Upper lobe of left lung (tissue), 6 donors: ENCODE results near the gene SLC25A1. TPM values are rescaled to one million over a fixed set of nuclear protein-coding genes. Genes with fewer than 3 reads are reported as not detected.

Experiments used
- ATAC-seq, 2 donors: fragments of 200-7000 bp; cut with Tn5 transposase; one replicate each; pipeline ENCODE4 v1.9.1; 2022; ENCODE audit warnings: mild to moderate bottlenecking in 2 of 2, moderate library complexity in 2 of 2; ENCODE audit not compliant: low FRiP score in 2 of 2
- DNase-seq, 2 donors: peaks; one replicate each; pipeline ENCODE4 v3.0.0-alpha.2; 2019 to 2020
- H3K27ac ChIP-seq, 4 donors: fragments of 200-600 bp; sonication (generic); one replicate each; pipeline ENCODE4 v1.5.1; 2016 to 2019
- H3K27me3 ChIP-seq, 4 donors: fragments of 200-600 bp; sonication (generic); one replicate each; pipeline ENCODE4 v1.5.1; 2017 to 2019
- H3K36me3 ChIP-seq, 4 donors: fragments of 200-600 bp; sonication (generic); one replicate each; pipeline ENCODE4 v1.5.1; 2016 to 2019
- H3K4me1 ChIP-seq, 4 donors: fragments of 200-600 bp; sonication (generic); one replicate each; pipeline ENCODE4 v1.5.1; 2018 to 2019
- H3K4me3 ChIP-seq, 4 donors: fragments of 200-600 bp; sonication (generic); one replicate each; pipeline ENCODE4 v1.5.1; 2017 to 2019; ENCODE audit warnings: mild to moderate bottlenecking in 2 of 4, moderate library complexity in 1 of 4
- H3K9me3 ChIP-seq, 4 donors: fragments of 200-600 bp; sonication (generic); one replicate each; pipeline ENCODE4 v1.5.1; 2018 to 2019
- EP300 ChIP-seq, 4 donors: sonication (generic); formaldehyde crosslinking; IDR thresholded peaks; one replicate each; pipeline ENCODE4 v1.5.1; 2017; ENCODE audit warnings: antibody characterized with exemption in 4 of 4, control low read depth in 2 of 4
- POLR2A ChIP-seq, 4 donors: fragments of 450-650 bp; IDR thresholded peaks; one replicate each; pipeline ENCODE4 v1.5.1; 2016 to 2017; ENCODE audit warnings: antibody characterized with exemption in 4 of 4, mild to moderate bottlenecking in 2 of 4
- POLR2AphosphoS5 ChIP-seq, 2 donors: sonication (generic); formaldehyde crosslinking; IDR thresholded peaks; one replicate each; pipeline ENCODE4 v1.5.1; 2017; ENCODE audit warnings: antibody characterized with exemption in 2 of 2
- WGBS, 2 donors: methylation state at CpG; one replicate each; pipeline ENCODE4 v1.1.5; 2017 to 2018; 5-methylcytosine and 5-hydroxymethylcytosine counted together
- total RNA-seq, 6 donors: library from RNA; depleted of rRNA in 4 of 6; stranded (reverse); fragments of >200 nt in 4 of 6; gene quantifications; one replicate each; pipeline versions ENCODE4 v1.1.0 to v1.2.1, GENCODE V29; 2016 to 2021
- TF ChIP-seq, protein P1 (sequence below), 6 experiments: fragments of 450-650 bp in 4 of 6; fragments of 200-600 bp in 2 of 6; sonication (generic) in 2 of 6; IDR thresholded peaks; one replicate each; pipeline ENCODE4 v1.5.1; 2016 to 2019; ENCODE audit warnings: antibody characterized with exemption in 6 of 6
- donor health status: DM: no; HTN: no; CAD: no; lungs with moderate emphysema.
- donor health status: DM: no; HTN: yes; CAD: no; lungs with severe emphysema.

The SLC25A1 gene
- total RNA-seq, 6 donors from 2014 or later = 26.2 to 82.1 (median 71.5) TPM

DNA sequence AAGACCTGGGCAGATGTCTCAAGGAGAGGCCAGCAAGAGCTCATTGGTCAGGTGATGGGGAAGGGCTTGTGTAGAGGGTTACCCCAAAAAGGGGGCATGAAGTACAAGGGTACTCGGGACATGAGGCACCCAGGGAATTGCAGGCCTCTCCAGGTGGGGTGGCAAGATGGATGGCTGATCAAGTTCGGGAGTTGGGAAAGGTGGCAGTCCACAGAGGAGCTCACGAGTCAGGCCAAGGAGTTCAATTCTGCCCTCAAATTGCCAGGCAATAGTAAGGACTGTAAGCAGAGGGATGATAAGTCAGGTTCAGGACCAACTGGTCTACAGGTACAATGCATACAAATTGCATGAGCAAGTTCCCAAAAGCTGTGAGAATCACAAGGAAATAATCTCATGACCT is 42.3 kb upstream of the SLC25A1 start:
- H3K27ac ChIP-seq = no peak overlapping the region
- 89 to 98% methylated on average over 3 of the region's 3 CpGs for WGBS, 2 donors
- ATAC-seq (no peak), DNase-seq (no peak)
- TF ChIP-seq POLR2AphosphoS5 (IDR thresholded peaks at IDR 0.05) = no peak
- TF ChIP-seq EP300 (IDR thresholded peaks at IDR 0.05) = no peak
- TF ChIP-seq, protein P1, sequence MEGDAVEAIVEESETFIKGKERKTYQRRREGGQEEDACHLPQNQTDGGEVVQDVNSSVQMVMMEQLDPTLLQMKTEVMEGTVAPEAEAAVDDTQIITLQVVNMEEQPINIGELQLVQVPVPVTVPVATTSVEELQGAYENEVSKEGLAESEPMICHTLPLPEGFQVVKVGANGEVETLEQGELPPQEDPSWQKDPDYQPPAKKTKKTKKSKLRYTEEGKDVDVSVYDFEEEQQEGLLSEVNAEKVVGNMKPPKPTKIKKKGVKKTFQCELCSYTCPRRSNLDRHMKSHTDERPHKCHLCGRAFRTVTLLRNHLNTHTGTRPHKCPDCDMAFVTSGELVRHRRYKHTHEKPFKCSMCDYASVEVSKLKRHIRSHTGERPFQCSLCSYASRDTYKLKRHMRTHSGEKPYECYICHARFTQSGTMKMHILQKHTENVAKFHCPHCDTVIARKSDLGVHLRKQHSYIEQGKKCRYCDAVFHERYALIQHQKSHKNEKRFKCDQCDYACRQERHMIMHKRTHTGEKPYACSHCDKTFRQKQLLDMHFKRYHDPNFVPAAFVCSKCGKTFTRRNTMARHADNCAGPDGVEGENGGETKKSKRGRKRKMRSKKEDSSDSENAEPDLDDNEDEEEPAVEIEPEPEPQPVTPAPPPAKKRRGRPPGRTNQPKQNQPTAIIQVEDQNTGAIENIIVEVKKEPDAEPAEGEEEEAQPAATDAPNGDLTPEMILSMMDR (IDR thresholded peaks at IDR 0.05) = no peak
- TF ChIP-seq POLR2A (IDR thresholded peaks at IDR 0.05) = no peak
- peaks cover 0 to 3% (median 0%) of the 10 kb centered on the region in 4 donors for H3K4me1 ChIP-seq
- no peak overlapping the region for H3K4me3 ChIP-seq
- H3K36me3 ChIP-seq = peaks cover 0 to 61% (median 15%) of the 10 kb centered on the region in 4 donors
- H3K9me3 ChIP-seq = no peaks in the 10 kb centered on the region
- H3K27me3 ChIP-seq = no peaks in the 10 kb centered on the region

GRCh38 chr22:19218541-19219233 is 40.2 kb upstream of the SLC25A1 start:
- Histone ChIP-seq H3K4me1 (peaks cover 0 to 3% (median 0%) of the 10 kb centered on the region in 4 donors), H3K27me3 (no peaks in the 10 kb centered on the region), H3K9me3 (no peaks in the 10 kb centered on the region), H3K36me3 (peaks cover 0 to 48% (median 16%) of the 10 kb centered on the region in 4 donors), H3K27ac (no peak overlapping the region), H3K4me3 (no peak overlapping the region)
- DNase-seq = no peak
- ATAC-seq = no peak
- TF ChIP-seq POLR2A (IDR thresholded peaks at IDR 0.05) (no peak), POLR2AphosphoS5 (IDR thresholded peaks at IDR 0.05) (no peak), EP300 (IDR thresholded peaks at IDR 0.05) (no peak)
- TF ChIP-seq, protein P1 (IDR thresholded peaks at IDR 0.05) = no peak
- WGBS, 2 donors = 75 to 78% methylated on average over 5 of the region's 5 CpGs

GRCh38 chr22:19216579-19216978 is 38.0 kb upstream of the SLC25A1 start:
- ATAC-seq = no peak
- Histone ChIP-seq H3K4me3 (no peak overlapping the region), H3K27ac (no peak overlapping the region), H3K36me3 (peaks cover 0 to 29% (median 10%) of the 10 kb centered on the region in 4 donors), H3K9me3 (no peaks in the 10 kb centered on the region), H3K4me1 (peaks cover 0 to 3% (median 0%) of the 10 kb centered on the region in 4 donors), H3K27me3 (no peaks in the 10 kb centered on the region)
- DNase-seq = no peak
- 92 to 93% methylated on average over 5 of the region's 5 CpGs for WGBS, 2 donors
- TF ChIP-seq POLR2A (IDR thresholded peaks at IDR 0.05) (no peak), EP300 (IDR thresholded peaks at IDR 0.05) (no peak), POLR2AphosphoS5 (IDR thresholded peaks at IDR 0.05) (no peak)
- TF ChIP-seq, protein P1 (IDR thresholded peaks at IDR 0.05) = no peak

- Histone ChIP-seq H3K4me1 (peaks cover 0 to 3% (median 0%) of the 10 kb centered on the region in 4 donors), H3K36me3 (peaks cover 0 to 18% (median 7%) of the 10 kb centered on the region in 4 donors), H3K27ac (no peak overlapping the region), H3K4me3 (no peak overlapping the region), H3K9me3 (no peaks in the 10 kb centered on the region), H3K27me3 (no peaks in the 10 kb centered on the region)
- TF ChIP-seq POLR2A (IDR thresholded peaks at IDR 0.05) (no peak), EP300 (IDR thresholded peaks at IDR 0.05) (no peak), POLR2AphosphoS5 (IDR thresholded peaks at IDR 0.05) (no peak)
- ATAC-seq = no peak
- DNase-seq = no peak
- WGBS, 2 donors = 96 to 97% methylated on average over 14 of the region's 14 CpGs
These were observed 36.8 kb upstream of the SLC25A1 start for GRCh38 chr22:19215360-19215759.

DNA sequence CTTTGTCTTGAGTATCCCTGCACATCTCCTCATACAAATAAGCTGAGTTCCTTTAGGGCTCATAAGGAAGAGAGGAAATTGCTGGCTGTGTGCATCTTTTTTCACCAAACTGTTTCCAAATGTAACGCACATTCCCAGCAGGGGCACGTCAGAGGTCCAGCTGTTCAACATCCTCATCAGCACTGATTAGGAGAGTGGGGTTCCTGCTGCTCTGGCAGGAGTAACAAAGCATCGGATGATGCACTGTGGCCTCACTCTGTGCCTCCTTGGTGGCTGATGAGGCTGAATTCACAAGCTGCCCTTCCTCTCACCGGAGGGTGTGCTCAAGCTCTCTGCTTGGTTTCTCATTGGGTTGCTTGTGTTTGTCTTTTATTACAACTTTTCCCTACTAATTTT is 35.5 kb upstream of the SLC25A1 start:
- 63 to 73% methylated on average over 3 to 4 of the region's 4 CpGs for WGBS, 2 donors
- no peak for TF ChIP-seq POLR2A (IDR thresholded peaks at IDR 0.05)
- peak in 1 of 2 donors; percentile 30 for TF ChIP-seq POLR2AphosphoS5 (IDR thresholded peaks at IDR 0.05)
- Histone ChIP-seq H3K4me1 (peaks cover 0 to 3% (median 0%) of the 10 kb centered on the region in 4 donors), H3K9me3 (no peaks in the 10 kb centered on the region), H3K36me3 (peaks cover 0 to 23% (median 4%) of the 10 kb centered on the region in 4 donors), H3K27ac (no peak overlapping the region), H3K27me3 (no peaks in the 10 kb centered on the region), H3K4me3 (no peak overlapping the region)
- no peak for DNase-seq
- no peak for ATAC-seq
